Skeletal muscle tissue (tissue), 4 donors: Measurements from ENCODE around the gene GNB4. TPM values are rescaled to one million over a fixed set of nuclear protein-coding genes. Genes with fewer than 3 reads are reported as not detected.

Source experiments
- H3K27ac ChIP-seq: one replicate; pipeline ENCODE4 v1.7.0; 2013; ENCODE audit warnings: mild to moderate bottlenecking, low read depth, low read length, inconsistent platforms
- H3K27me3 ChIP-seq, 3 donors: one replicate each; pipeline ENCODE4 v1.7.0; 2013; ENCODE audit warnings: low read length in 3 of 3; ENCODE audit not compliant: control insufficient read depth in 3 of 3, insufficient read depth in 3 of 3
- H3K36me3 ChIP-seq, 3 donors: one replicate each; pipeline ENCODE4 v1.7.0; 2013; ENCODE audit warnings: low read length in 3 of 3; ENCODE audit not compliant: control insufficient read depth in 3 of 3, insufficient read depth in 3 of 3
- H3K4me1 ChIP-seq, 3 donors: one replicate each; pipeline ENCODE4 v1.7.0; 2013; ENCODE audit warnings: low read length in 3 of 3, mild to moderate bottlenecking in 3 of 3; ENCODE audit not compliant: control insufficient read depth in 3 of 3, insufficient read depth in 3 of 3
- H3K4me3 ChIP-seq, 3 donors: one replicate each; pipeline ENCODE4 v1.7.0; 2013; ENCODE audit warnings: low read length in 3 of 3
- H3K9ac ChIP-seq, 3 donors: one replicate each; pipeline ENCODE4 v1.7.0; 2013; ENCODE audit warnings: low read length in 3 of 3, mild to moderate bottlenecking in 3 of 3, moderate library complexity in 2 of 3, low read depth in 1 of 3
- H3K9me3 ChIP-seq, 3 donors: one replicate each; pipeline ENCODE4 v1.7.0; 2013; ENCODE audit warnings: low read length in 3 of 3; ENCODE audit not compliant: control insufficient read depth in 3 of 3
- total RNA-seq: library from RNA; depleted of rRNA; stranded (reverse); fragments of >200 nt; gene quantifications from one replicate; pipeline ENCODE4 v1.2.3, GENCODE V29; 2014
- donor health status: Osteomylitis.

Gene GNB4
- 60.5 TPM for total RNA-seq

GRCh38 chr3:179451265-179452175, at the start of gene GNB4:
Gene GNB4, minus strand, starts transcription at chr3:179451470. Its CDS starts 25,270 bp downstream, at chr3:179426200.
- H3K9me3 ChIP-seq: no peaks in the 10 kb centered on the region
- peak within 1 kb of the TSS; percentile 40 to 66 (median 60) for H3K9ac ChIP-seq
- peak within 1 kb of the TSS; percentile 71 to 75 (median 71) for H3K4me3 ChIP-seq
- H3K36me3 ChIP-seq: no peaks in the 10 kb centered on the region
- H3K27ac ChIP-seq: peak within 1 kb of the TSS; percentile 73
- H3K27me3 ChIP-seq: peaks cover 0 to 7% (median 0%) of the 10 kb centered on the region in 3 donors
- peaks cover 0 to 14% (median 4%) of the 10 kb centered on the region in 3 donors for H3K4me1 ChIP-seq

GRCh38 chr3:179495483-179495882, 44.2 kb upstream of the GNB4 start:
- Histone ChIP-seq H3K9me3 (peaks cover 4 to 15% (median 10%) of the 10 kb centered on the region in 3 donors), H3K4me3 (no peak overlapping the region), H3K36me3 (no peaks in the 10 kb centered on the region), H3K27me3 (no peaks in the 10 kb centered on the region), H3K4me1 (no peaks in the 10 kb centered on the region), H3K27ac (no peak overlapping the region), H3K9ac (no peak overlapping the region)

- Histone ChIP-seq H3K4me1 (no peaks in the 10 kb centered on the region), H3K9ac (no peak overlapping the region), H3K27me3 (no peaks in the 10 kb centered on the region), H3K27ac (no peak overlapping the region), H3K36me3 (no peaks in the 10 kb centered on the region), H3K4me3 (no peak overlapping the region), H3K9me3 (peaks cover 4 to 15% (median 10%) of the 10 kb centered on the region in 3 donors)
These were observed 42.0 kb upstream of the GNB4 start for GRCh38 chr3:179493260-179493659.

GRCh38 chr3:179488213-179488612, 36.9 kb upstream of the GNB4 start:
- Histone ChIP-seq H3K9ac (no peak overlapping the region), H3K27me3 (no peaks in the 10 kb centered on the region), H3K27ac (no peak overlapping the region), H3K9me3 (peaks cover 0 to 10% (median 6%) of the 10 kb centered on the region in 3 donors), H3K36me3 (no peaks in the 10 kb centered on the region), H3K4me1 (no peaks in the 10 kb centered on the region), H3K4me3 (no peak overlapping the region)

- Histone ChIP-seq H3K4me1 (no peaks in the 10 kb centered on the region), H3K4me3 (no peak overlapping the region), H3K9ac (no peak overlapping the region), H3K27ac (no peak overlapping the region), H3K9me3 (peaks cover 0 to 2% (median 0%) of the 10 kb centered on the region in 3 donors), H3K36me3 (no peaks in the 10 kb centered on the region), H3K27me3 (no peaks in the 10 kb centered on the region)
These were observed 35.5 kb upstream of the GNB4 start for GRCh38 chr3:179486806-179487205.

- no peaks in the 10 kb centered on the region for H3K9me3 ChIP-seq
- no peaks in the 10 kb centered on the region for H3K27me3 ChIP-seq
- H3K4me1 ChIP-seq: no peaks in the 10 kb centered on the region
- H3K27ac ChIP-seq: no peak overlapping the region
- no peaks in the 10 kb centered on the region for H3K36me3 ChIP-seq
- H3K4me3 ChIP-seq: no peak overlapping the region
- H3K9ac ChIP-seq: no peak overlapping the region
These were observed 31.6 kb upstream of the GNB4 start for GRCh38 chr3:179482857-179483256.

GRCh38 chr3:179476215-179476614, 24.9 kb upstream of the GNB4 start:
- no peaks in the 10 kb centered on the region for H3K4me1 ChIP-seq
- H3K9ac ChIP-seq: no peak overlapping the region
- H3K36me3 ChIP-seq: no peaks in the 10 kb centered on the region
- H3K27me3 ChIP-seq: no peaks in the 10 kb centered on the region
- H3K9me3 ChIP-seq: no peaks in the 10 kb centered on the region
- H3K27ac ChIP-seq: no peak overlapping the region
- H3K4me3 ChIP-seq: no peak overlapping the region

- Histone ChIP-seq H3K9ac (no peak overlapping the region), H3K4me1 (no peaks in the 10 kb centered on the region)
These were observed 23.2 kb upstream of the GNB4 start for GRCh38 chr3:179474480-179474879.

GRCh38 chr3:179473565-179473964, 22.3 kb upstream of the GNB4 start:
- H3K9ac ChIP-seq: no peak overlapping the region
- H3K27ac ChIP-seq: peak overlapping the region; percentile 44
- H3K27me3 ChIP-seq: no peaks in the 10 kb centered on the region
- H3K9me3 ChIP-seq: no peaks in the 10 kb centered on the region
- no peak overlapping the region for H3K4me3 ChIP-seq
- H3K36me3 ChIP-seq: no peaks in the 10 kb centered on the region
- no peaks in the 10 kb centered on the region for H3K4me1 ChIP-seq

More at GRCh38 chr3:179474480-179474879, 23.2 kb upstream of the GNB4 start:
- Histone ChIP-seq H3K4me3 (no peak overlapping the region), H3K27me3 (no peaks in the 10 kb centered on the region), H3K9me3 (no peaks in the 10 kb centered on the region), H3K27ac (no peak overlapping the region), H3K36me3 (no peaks in the 10 kb centered on the region)

GRCh38 chr3:179464323-179465092, 13.2 kb upstream of the GNB4 start:
- no peaks in the 10 kb centered on the region for H3K36me3 ChIP-seq
- no peaks in the 10 kb centered on the region for H3K9me3 ChIP-seq
- no peak overlapping the region for H3K27ac ChIP-seq

More at GRCh38 chr3:179464323-179465092, 13.2 kb upstream of the GNB4 start:
- H3K4me3 ChIP-seq: no peak overlapping the region
- no peak overlapping the region for H3K9ac ChIP-seq
- H3K4me1 ChIP-seq: no peaks in the 10 kb centered on the region
- no peaks in the 10 kb centered on the region for H3K27me3 ChIP-seq
